ENCODE results near the gene SDHC. TPM values are rescaled to one million over a fixed set of nuclear protein-coding genes. Genes with fewer than 3 reads are reported as not detected.

SDHC gene
- total RNA-seq (2014; rRNA removed; shearing (Covaris generic)) (17.4 and 39.2 TPM in 2 replicates), polyA plus RNA-seq (2016; fragmentation: Nextera tagmentation; extraction: Ambion mirVana) (175 and 211 TPM in 2 replicates)

GRCh38 chr1:161314201-161314981 lies at the start of gene SDHC:
Gene SDHC, plus strand, starts transcription at chr1:161314381. Its CDS starts 25 bp downstream, at chr1:161314406.
- in situ Hi-C loops (cut with MboI), result no loop called here

DNA sequence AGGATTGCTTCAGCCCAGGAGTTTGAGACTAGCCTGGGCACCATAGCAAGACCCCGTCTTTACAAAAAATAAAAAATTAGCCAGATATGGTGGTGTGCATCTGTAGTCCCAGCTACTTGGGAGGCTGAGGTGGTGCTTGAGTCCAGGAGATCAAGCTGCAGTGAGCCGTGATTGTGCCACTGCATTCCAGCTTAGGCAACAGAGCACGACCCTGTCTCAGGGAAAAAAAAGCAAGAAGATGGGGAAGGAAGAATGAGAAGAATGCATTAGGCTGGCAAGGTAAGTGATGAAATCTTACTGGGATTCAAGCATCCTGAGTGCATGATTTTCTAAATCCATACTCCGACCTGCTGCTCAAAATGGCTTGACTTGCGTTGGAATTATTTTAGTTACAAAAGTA lies 48.9 kb upstream of the SDHC start:
- H4K20me1 ChIP-seq (ENCODE audit: insufficient read depth), result no peaks in the 10 kb centered on the region
- H3F3A ChIP-seq (ENCODE audit: insufficient read depth), result no peaks in the 10 kb centered on the region
- in situ Hi-C loops (cut with MboI), result no loop called here
- no peaks in the 10 kb centered on the region for H3K4me1 ChIP-seq (ENCODE audit: insufficient read depth)
- DNase-seq, result no peak
- no peaks in the 10 kb centered on the region for H3K79me2 ChIP-seq (ENCODE audit: insufficient read depth)
- H3K9ac ChIP-seq, result no peak overlapping the region
- no peaks in the 10 kb centered on the region for H3K9me3 ChIP-seq (ENCODE audit: low read depth)
- 44 to 45% methylated on average over 5 of the region's 5 CpGs for WGBS, 2 experiments (ENCODE audit: low coverage in 1 of 2, low lambda C conversion rate in 2 of 2, missing lambda C conversion rate in 2 of 2)
- peaks cover 14% of the 10 kb centered on the region for H3K27me3 ChIP-seq (replicated peaks; ENCODE audit: insufficient read depth)
- no peaks in the 10 kb centered on the region for H3K9me2 ChIP-seq (ENCODE audit: insufficient read depth)
- H3K4me2 ChIP-seq (ENCODE audit: unreplicated experiment), result no peak overlapping the region
- H3K27ac ChIP-seq, result no peak overlapping the region
- H3K4me3 ChIP-seq, result no peak overlapping the region
- TF ChIP-seq EZH2phosphoT487 (IDR thresholded peaks at IDR 0.05; ENCODE audit: insufficient read depth, low read depth) (no peak), EZH2 (IDR thresholded peaks at IDR 0.05; ENCODE audit: insufficient read depth, poor library complexity, severe bottlenecking) (no peak)
- H2AFZ ChIP-seq, result no peak overlapping the region
- H3K36me3 ChIP-seq (ENCODE audit: low read depth), result no peaks in the 10 kb centered on the region

More at GRCh38 chr1:161314201-161314981, at the start of gene SDHC:
- no peaks in the 10 kb centered on the region for H3K27me3 ChIP-seq (replicated peaks; ENCODE audit: insufficient read depth)
- 1% methylated on average over 43 to 45 of the region's 45 CpGs for WGBS, 2 experiments (ENCODE audit: low coverage in 1 of 2, low lambda C conversion rate in 2 of 2, missing lambda C conversion rate in 2 of 2)
- H3K4me3 ChIP-seq, result peak within 1 kb of the TSS; percentile 86
- H3K27ac ChIP-seq, result peak within 1 kb of the TSS; percentile 94
- peak within 1 kb of the TSS; percentile 98 for H3K9ac ChIP-seq
- H3F3A ChIP-seq (ENCODE audit: insufficient read depth), result no peaks in the 10 kb centered on the region
- DNase-seq, result peak; percentile 95
- H3K36me3 ChIP-seq (ENCODE audit: low read depth), result no peaks in the 10 kb centered on the region
- peaks cover 45% of the 10 kb centered on the region for H3K79me2 ChIP-seq (ENCODE audit: insufficient read depth)
- H3K9me2 ChIP-seq (ENCODE audit: insufficient read depth), result no peaks in the 10 kb centered on the region
- no peaks in the 10 kb centered on the region for H4K20me1 ChIP-seq (ENCODE audit: insufficient read depth)
- peak within 1 kb of the TSS; percentile 99 for H2AFZ ChIP-seq
- peaks cover 7% of the 10 kb centered on the region for H3K4me1 ChIP-seq (ENCODE audit: insufficient read depth)
- H3K4me2 ChIP-seq (ENCODE audit: unreplicated experiment), result peak within 1 kb of the TSS; percentile 95
- TF ChIP-seq EZH2phosphoT487 (IDR thresholded peaks at IDR 0.05; ENCODE audit: insufficient read depth, low read depth) (no peak), EZH2 (IDR thresholded peaks at IDR 0.05; ENCODE audit: insufficient read depth, poor library complexity, severe bottlenecking) (no peak)
- H3K9me3 ChIP-seq (ENCODE audit: low read depth), result no peaks in the 10 kb centered on the region

DNA sequence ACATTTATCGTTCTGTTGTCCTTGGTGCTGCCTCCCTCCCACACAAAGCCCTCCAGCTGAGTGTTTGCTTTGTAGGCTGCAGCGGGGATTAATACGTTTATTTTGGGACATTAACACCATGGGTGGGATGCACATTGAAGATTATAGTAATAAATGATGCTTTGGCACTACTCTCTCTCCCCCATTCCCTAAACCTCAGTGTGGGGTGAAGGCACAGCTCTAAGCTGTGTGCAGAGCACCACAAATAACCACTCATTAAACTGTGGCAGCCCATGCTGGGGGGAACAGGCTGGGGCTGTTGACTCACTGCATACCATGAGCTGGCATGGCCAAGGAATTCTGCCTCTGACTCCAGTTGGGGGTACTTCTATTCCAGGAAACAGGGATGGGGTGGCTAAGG lies 48.0 kb upstream of the SDHC start:
- no peak for TF ChIP-seq EZH2phosphoT487 (IDR thresholded peaks at IDR 0.05; ENCODE audit: insufficient read depth, low read depth)
- TF ChIP-seq EZH2 (IDR thresholded peaks at IDR 0.05; ENCODE audit: insufficient read depth, poor library complexity, severe bottlenecking), result no peak
- H3K36me3 ChIP-seq (ENCODE audit: low read depth), result no peaks in the 10 kb centered on the region
- no peaks in the 10 kb centered on the region for H3K4me1 ChIP-seq (ENCODE audit: insufficient read depth)
- in situ Hi-C loops (cut with MboI), result no loop called here
- peaks cover 5% of the 10 kb centered on the region for H3K27me3 ChIP-seq (replicated peaks; ENCODE audit: insufficient read depth)
- H3F3A ChIP-seq (ENCODE audit: insufficient read depth), result no peaks in the 10 kb centered on the region
- no peak overlapping the region for H3K4me3 ChIP-seq
- no peak overlapping the region for H2AFZ ChIP-seq
- H3K79me2 ChIP-seq (ENCODE audit: insufficient read depth), result no peaks in the 10 kb centered on the region
- H3K27ac ChIP-seq, result no peak overlapping the region
- H4K20me1 ChIP-seq (ENCODE audit: insufficient read depth), result no peaks in the 10 kb centered on the region
- peak; percentile 28 for DNase-seq
- H3K4me2 ChIP-seq (ENCODE audit: unreplicated experiment), result no peak overlapping the region
- 58 to 67% methylated on average over 3 of the region's 3 CpGs for WGBS, 2 experiments (ENCODE audit: low coverage in 1 of 2, low lambda C conversion rate in 2 of 2, missing lambda C conversion rate in 2 of 2)
- H3K9me3 ChIP-seq (ENCODE audit: low read depth), result no peaks in the 10 kb centered on the region
- no peaks in the 10 kb centered on the region for H3K9me2 ChIP-seq (ENCODE audit: insufficient read depth)
- no peak overlapping the region for H3K9ac ChIP-seq

GRCh38 chr1:161266836-161267235 lies 47.3 kb upstream of the SDHC start:
- DNase-seq, result no peak
- Histone ChIP-seq H4K20me1 (ENCODE audit: insufficient read depth) (no peaks in the 10 kb centered on the region), H3K4me3 (no peak overlapping the region), H3K9ac (no peak overlapping the region), H3K79me2 (ENCODE audit: insufficient read depth) (no peaks in the 10 kb centered on the region), H3F3A (ENCODE audit: insufficient read depth) (no peaks in the 10 kb centered on the region), H3K4me1 (ENCODE audit: insufficient read depth) (no peaks in the 10 kb centered on the region), H3K36me3 (ENCODE audit: low read depth) (no peaks in the 10 kb centered on the region), H3K9me3 (ENCODE audit: low read depth) (no peaks in the 10 kb centered on the region), H3K27me3 (replicated peaks; ENCODE audit: insufficient read depth) (no peaks in the 10 kb centered on the region; the same call in 1 of the 2 replicates), H3K27ac (no peak overlapping the region), H2AFZ (no peak overlapping the region), H3K4me2 (ENCODE audit: unreplicated experiment) (no peak overlapping the region), H3K9me2 (ENCODE audit: insufficient read depth) (no peaks in the 10 kb centered on the region)
- 69 to 78% methylated on average over 2 of the region's 2 CpGs for WGBS, 2 experiments (ENCODE audit: low coverage in 1 of 2, low lambda C conversion rate in 2 of 2, missing lambda C conversion rate in 2 of 2)
- TF ChIP-seq EZH2 (IDR thresholded peaks at IDR 0.05; ENCODE audit: insufficient read depth, poor library complexity, severe bottlenecking), result no peak
- no peak for TF ChIP-seq EZH2phosphoT487 (IDR thresholded peaks at IDR 0.05; ENCODE audit: insufficient read depth, low read depth)
- in situ Hi-C loops (cut with MboI), result no loop called here

Measured in GM23248 (cell line).